GM18517 (cell line): ENCODE data around the gene UMAD1.

Source experiments
- ATAC-seq: cut with Tn5 transposase; IDR thresholded peaks from one replicate; pipeline ENCODE4 v1.9.1; 2021; ENCODE audit warnings: mild to moderate bottlenecking, moderate library complexity; ENCODE audit not compliant: unreplicated experiment

Gene UMAD1

GRCh38 chr7:7640221-7641128 is at the start of gene UMAD1:
Gene UMAD1, plus strand, starts transcription at chr7:7640752. Its CDS starts 32,620 bp downstream, at chr7:7673372.
- peak; percentile 99 for ATAC-seq

- ATAC-seq = no peak
Observed at GRCh38 chr7:7595451-7595850, 45.1 kb upstream of the UMAD1 start.

GRCh38 chr7:7596176-7596575 is 44.4 kb upstream of the UMAD1 start:
- ATAC-seq = no peak

GRCh38 chr7:7607010-7607409 is 33.5 kb upstream of the UMAD1 start:
- ATAC-seq = no peak

- no peak for ATAC-seq
Observed at GRCh38 chr7:7609330-7609729, 31.2 kb upstream of the UMAD1 start.

GRCh38 chr7:7612519-7612918 is 28.0 kb upstream of the UMAD1 start:
- no peak for ATAC-seq

GRCh38 chr7:7613210-7613609 is 27.3 kb upstream of the UMAD1 start:
- ATAC-seq = no peak

GRCh38 chr7:7614018-7614741 is 26.4 kb upstream of the UMAD1 start:
- ATAC-seq = no peak

GRCh38 chr7:7617550-7617949 is 23.0 kb upstream of the UMAD1 start:
- ATAC-seq = no peak

- no peak for ATAC-seq
Observed at GRCh38 chr7:7618410-7618809, 22.1 kb upstream of the UMAD1 start.

GRCh38 chr7:7620236-7620635 is 20.3 kb upstream of the UMAD1 start:
- ATAC-seq = no peak

- ATAC-seq = no peak
Observed at GRCh38 chr7:7620644-7621210, 19.8 kb upstream of the UMAD1 start.

- ATAC-seq = no peak
Observed at GRCh38 chr7:7628476-7628875, 12.1 kb upstream of the UMAD1 start.

- no peak for ATAC-seq
Observed at GRCh38 chr7:7630626-7631329, 9.8 kb upstream of the UMAD1 start.

GRCh38 chr7:7639421-7639820 is 1.1 kb upstream of the UMAD1 start:
- ATAC-seq = no peak

- ATAC-seq = no peak
Observed at GRCh38 chr7:7639847-7640220, 718 bp upstream of the UMAD1 start.

- peak; percentile 13 for ATAC-seq
Observed at GRCh38 chr7:7641129-7641663, 644 bp downstream of the UMAD1 start.

GRCh38 chr7:7642081-7642480 is 1.5 kb downstream of the UMAD1 start:
- ATAC-seq = no peak

- no peak for ATAC-seq
Observed at GRCh38 chr7:7647495-7648036, 7.0 kb downstream of the UMAD1 start.

- no peak for ATAC-seq
Observed at GRCh38 chr7:7650682-7651206, 10.2 kb downstream of the UMAD1 start.
